Fibroblast of villous mesenchyme (primary cell): ENCODE results near the gene PCDH9. TPM values are rescaled to one million over a fixed set of nuclear protein-coding genes. Genes with fewer than 3 reads are reported as not detected.
"Not testable (repeated sequence)": the region's sequence is repeated elsewhere in the genome, so short reads cannot be mapped to it uniquely, and the experiment has no call there.

Experiments used
- DNase-seq: peaks from one replicate; pipeline ENCODE4 v3.0.0-alpha.2; 2010; ENCODE audit warnings: low read depth
- H3K4me3 ChIP-seq: 2 replicates; pipeline ENCODE4 v1.5.1; 2011; ENCODE audit warnings: low read depth, mild to moderate bottlenecking, low read length
- CTCF ChIP-seq: IDR thresholded peaks from 2 replicates; pipeline ENCODE4 v1.5.1; 2012; ENCODE audit warnings: low read depth, mild to moderate bottlenecking, low read length; ENCODE audit not compliant: insufficient read depth
- total RNA-seq: library from RNA; depleted of rRNA; stranded (reverse); fragments of >200 nt; gene quantifications from 2 replicates; pipeline ENCODE4 v1.2.3, GENCODE V29; 2012

PCDH9 gene
- total RNA-seq, 1 donor: 9.9 TPM

DNA sequence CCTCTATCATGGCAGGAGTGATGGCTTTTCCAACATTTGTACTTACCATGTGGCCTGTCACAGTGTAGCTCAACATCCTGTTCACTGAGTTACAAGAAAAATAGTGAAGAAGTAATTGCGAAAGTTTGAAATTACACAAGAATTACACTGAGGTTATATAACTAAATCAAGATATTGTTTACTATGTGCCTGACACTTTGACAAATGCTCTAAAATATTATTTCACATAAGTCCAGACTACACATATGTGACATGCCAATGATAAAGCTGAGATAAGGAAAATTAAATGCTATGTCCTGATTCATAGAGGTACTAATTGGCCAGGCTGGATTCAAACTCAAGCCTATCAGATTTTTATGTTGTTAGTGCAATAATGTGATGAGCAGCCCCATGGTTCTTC lies 451.7 kb downstream of the PCDH9 start:
- DNase-seq: peak; percentile 0
- TF ChIP-seq CTCF: no peak
- H3K4me3 ChIP-seq: no peak overlapping the region

DNA sequence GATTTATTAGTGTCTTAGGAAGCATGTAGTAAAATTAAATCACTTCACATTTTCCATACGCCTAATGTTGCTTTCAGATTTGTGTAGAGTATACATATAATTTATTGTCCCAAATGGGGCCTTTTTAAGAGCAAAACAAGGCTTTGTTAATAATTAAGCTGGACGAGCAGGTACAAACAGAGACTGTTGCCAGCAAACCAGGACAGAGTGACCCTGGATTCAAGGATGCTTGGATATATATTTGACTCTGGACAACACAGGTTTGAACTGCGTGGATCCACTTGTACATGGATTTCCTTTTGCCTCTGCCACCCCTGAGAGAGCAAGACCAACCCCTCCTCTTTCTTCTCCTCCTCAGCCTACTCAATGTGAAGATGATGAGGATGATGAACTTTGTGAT lies 454.9 kb downstream of the PCDH9 start:
- no peak for DNase-seq
- TF ChIP-seq CTCF: no peak
- no peak overlapping the region for H3K4me3 ChIP-seq

DNA sequence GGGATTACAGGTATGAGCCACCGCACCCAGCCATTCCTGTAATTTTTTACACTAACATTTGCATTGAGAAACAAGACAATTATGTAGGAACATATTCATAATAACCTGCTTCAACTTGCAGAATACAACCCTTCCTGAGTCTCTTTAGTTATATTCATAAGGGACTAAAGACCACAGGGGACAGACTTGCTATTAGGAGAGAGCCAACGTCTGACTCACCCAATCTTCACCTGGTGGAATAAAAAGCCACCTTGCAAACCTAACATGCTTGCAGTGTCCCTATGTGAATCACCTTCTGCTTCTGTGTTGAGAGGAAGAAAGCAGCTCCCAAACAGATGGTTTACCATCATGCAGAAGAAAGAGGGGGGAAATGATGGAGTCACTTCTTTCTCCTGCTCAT lies 456.1 kb downstream of the PCDH9 start:
- TF ChIP-seq CTCF: no peak
- no peak for DNase-seq
- no peak overlapping the region for H3K4me3 ChIP-seq

GRCh38 chr13:66765559-66765958 lies 464.6 kb downstream of the PCDH9 start:
- TF ChIP-seq CTCF: no peak
- no peak for DNase-seq
- H3K4me3 ChIP-seq: no peak overlapping the region

GRCh38 chr13:66760678-66761077 lies 469.5 kb downstream of the PCDH9 start:
- H3K4me3 ChIP-seq, DNase-seq: not testable (repeated sequence)

DNA sequence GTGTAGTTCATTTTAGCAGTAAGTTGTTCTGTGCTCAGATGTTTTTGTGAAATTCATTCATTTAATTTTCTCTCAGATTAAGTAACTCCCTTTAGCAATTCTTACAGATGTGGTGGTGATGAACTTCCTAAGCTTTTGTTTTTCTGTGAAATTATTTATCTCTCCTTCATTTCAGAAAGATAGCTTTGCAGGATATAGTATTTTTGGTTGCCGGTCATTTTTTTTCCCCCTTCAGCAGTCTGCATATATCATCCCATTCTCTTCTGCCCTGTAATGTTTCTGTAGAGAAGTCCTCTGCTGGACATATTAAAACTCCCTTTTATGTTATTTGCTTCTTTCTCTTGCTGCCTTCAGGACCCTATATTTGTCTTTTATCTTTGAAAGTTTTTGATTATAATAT lies 470.2 kb downstream of the PCDH9 start:
- no peak for TF ChIP-seq CTCF
- no peak for DNase-seq

DNA sequence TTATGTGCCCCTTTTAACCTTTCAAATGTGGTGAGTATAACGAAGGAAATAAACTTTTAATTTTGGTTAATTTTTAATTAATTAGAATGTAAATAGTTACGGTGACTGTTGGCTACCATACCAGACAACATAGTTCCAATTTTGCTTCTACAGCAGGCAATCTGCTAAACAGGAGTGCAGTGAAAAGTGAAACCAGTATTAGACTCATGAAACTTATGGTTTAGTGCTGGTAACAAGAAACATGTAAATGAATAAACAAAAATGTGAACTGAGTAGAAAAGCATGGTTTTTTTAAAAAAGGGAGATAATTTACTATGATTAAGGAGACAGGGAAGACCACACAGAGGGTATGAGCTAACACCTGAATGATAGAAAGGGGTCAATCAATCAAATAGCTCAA lies 478.4 kb downstream of the PCDH9 start:
- DNase-seq: no peak
- H3K4me3 ChIP-seq: no peak overlapping the region
- no peak for TF ChIP-seq CTCF

More for the DNA sequence above, 470.2 kb downstream of the PCDH9 start:
- H3K4me3 ChIP-seq: no peak overlapping the region
